HUES64 (cell line): ENCODE data around the gene EHD4.

ENCODE experiments used
- H3K27ac ChIP-seq: 2 replicates; pipeline ENCODE4 v1.7.0; 2013; ENCODE audit warnings: low read depth, low read length, inconsistent platforms
- H3K27me3 ChIP-seq: 2 replicates; pipeline ENCODE4 v1.6.1; 2013; ENCODE audit warnings: mild to moderate bottlenecking, low read length; ENCODE audit not compliant: insufficient read depth
- H3K36me3 ChIP-seq: 2 replicates; pipeline ENCODE4 v1.6.1; 2013; ENCODE audit warnings: mild to moderate bottlenecking, low read length; ENCODE audit not compliant: insufficient read depth
- H3K4me1 ChIP-seq: 2 replicates; pipeline ENCODE4 v1.6.1; 2013; ENCODE audit warnings: mild to moderate bottlenecking, low read length, moderate library complexity; ENCODE audit not compliant: insufficient read depth
- H3K4me3 ChIP-seq: 2 replicates; pipeline ENCODE4 v1.5.1; 2013; ENCODE audit warnings: mild to moderate bottlenecking, low read length, moderate library complexity
- H3K9ac ChIP-seq: 2 replicates; pipeline ENCODE4 v1.6.1; 2013; ENCODE audit warnings: mild to moderate bottlenecking, low read depth, low read length
- H3K9me3 ChIP-seq: 2 replicates; pipeline ENCODE4 v1.6.1; 2013; ENCODE audit warnings: low read depth, low read length; ENCODE audit not compliant: insufficient read depth
- WGBS: fragments of 150-250, 120-280 bp; methylation state at CpG from one replicate; pipeline ENCODE4 v1.1.7; 2013; ENCODE audit warnings: missing lambda C conversion rate; 5-methylcytosine and 5-hydroxymethylcytosine counted together

Gene EHD4

DNA sequence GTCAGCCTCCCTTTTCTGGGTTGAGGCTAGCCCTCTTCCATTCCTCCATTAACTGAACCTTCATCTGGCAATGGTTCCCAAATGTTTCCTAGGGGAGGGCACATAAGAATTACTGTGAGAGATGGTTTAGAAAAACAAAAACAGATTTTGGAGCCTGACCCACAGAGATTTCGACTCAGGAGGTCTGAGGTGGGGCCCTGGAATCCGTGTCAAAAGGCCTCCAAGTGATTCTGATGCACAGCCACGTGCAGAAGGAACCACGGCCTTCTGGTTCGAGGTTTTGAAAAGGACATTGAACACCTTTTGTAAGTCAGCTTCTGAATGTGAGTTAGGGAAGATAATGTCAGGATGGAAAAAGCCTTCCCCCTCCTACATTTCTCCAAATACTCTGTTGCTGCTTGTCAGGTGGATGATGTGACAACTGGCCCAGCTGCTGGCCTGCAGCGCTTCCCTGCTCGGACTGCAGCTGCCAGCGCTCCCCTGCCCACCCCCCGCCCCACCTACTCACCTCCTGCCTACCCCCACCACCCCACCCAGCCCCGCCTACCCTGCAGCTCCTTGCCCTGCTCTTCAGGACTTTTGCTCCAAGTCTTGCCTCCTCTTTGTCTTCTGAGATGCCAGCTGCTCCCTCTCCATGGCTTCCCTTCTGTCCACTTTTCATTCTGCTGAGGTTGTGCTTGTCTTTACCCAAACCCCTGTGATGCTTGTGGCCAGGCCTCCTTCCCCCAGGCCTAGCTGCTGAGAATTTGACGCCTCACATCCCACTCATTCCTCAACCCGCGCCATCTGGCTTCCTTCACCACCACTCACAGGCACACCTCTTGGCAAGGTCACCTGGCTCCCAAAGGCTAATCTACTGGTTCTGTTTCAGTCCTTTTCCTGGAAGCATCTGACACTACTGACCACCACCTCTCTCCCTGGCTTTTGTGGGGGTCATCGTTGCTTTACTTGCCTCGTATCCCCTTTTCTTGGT, 6.6 kb downstream of the EHD4 start:
- Histone ChIP-seq H3K4me1 (peaks cover 9% of the 10 kb centered on the region; the same call in 1 of the 2 replicates), H3K27ac (no peak overlapping the region), H3K4me3 (no peak overlapping the region), H3K27me3 (no peaks in the 10 kb centered on the region), H3K36me3 (peaks cover 4% of the 10 kb centered on the region; the same call in 1 of the 2 replicates), H3K9me3 (no peaks in the 10 kb centered on the region), H3K9ac (no peak overlapping the region)
- 84% methylated on average over 14 of the region's 15 CpGs for WGBS

DNA sequence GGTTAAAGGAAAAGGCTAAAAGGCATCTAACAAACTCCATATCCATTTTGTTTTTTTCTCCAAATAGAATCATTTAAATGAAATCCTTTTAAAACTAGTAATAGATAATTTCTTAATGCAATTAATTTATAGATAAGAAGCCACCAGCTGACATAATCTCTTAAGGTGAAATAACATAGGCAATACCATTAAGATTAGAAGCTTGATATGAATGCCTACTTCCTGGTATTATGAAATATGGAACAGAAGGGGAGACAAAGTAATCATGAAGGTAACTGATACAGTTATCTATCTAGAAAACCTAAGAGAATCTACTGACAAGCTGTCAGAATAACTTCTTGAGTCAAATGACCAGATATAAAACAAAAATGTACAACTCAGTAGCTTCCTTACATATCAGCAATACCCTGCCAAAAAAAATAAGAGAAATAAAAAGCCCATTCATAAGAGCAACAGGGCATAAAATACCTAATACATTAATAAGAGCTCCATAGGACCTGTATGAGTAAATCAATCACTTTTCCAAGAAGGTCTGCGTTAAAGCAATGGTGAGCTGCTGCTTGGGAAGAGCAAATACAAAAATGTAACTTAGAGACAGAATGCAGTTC, 10.7 kb downstream of the EHD4 start:
- 88% methylated on average over 1 of the region's 1 CpG for WGBS
- Histone ChIP-seq H3K9me3 (no peaks in the 10 kb centered on the region), H3K4me3 (no peak overlapping the region), H3K9ac (no peak overlapping the region), H3K27me3 (no peaks in the 10 kb centered on the region), H3K27ac (no peak overlapping the region), H3K4me1 (no peaks in the 10 kb centered on the region), H3K36me3 (peaks cover 4% of the 10 kb centered on the region; the same call in 1 of the 2 replicates)

DNA sequence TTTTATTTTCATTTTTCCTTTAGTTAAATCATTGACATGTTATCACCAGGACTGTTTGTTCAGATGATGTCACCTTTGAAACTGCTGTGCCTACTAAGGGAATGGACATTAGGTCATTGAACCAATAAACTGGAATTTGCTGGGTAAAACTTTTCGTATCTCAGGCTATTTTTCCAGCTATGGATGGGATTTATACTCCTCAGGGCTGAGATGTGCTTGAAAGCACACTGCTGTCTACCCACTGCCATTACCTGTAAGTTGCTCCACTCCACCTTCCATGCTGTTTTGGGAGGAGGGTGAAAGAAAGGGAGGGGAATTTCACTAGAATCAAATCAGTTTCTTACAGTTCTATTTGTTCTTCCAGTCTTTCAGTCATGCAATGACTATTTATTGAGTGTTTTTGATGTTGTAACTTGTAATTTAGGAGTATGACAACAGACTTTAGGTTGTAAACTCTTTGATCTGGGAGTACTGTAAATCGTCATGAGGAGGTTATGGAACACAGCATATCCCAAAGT, 11.3 kb downstream of the EHD4 start:
- Histone ChIP-seq H3K9ac (no peak overlapping the region), H3K27ac (no peak overlapping the region), H3K9me3 (no peaks in the 10 kb centered on the region), H3K4me1 (no peaks in the 10 kb centered on the region), H3K4me3 (no peak overlapping the region), H3K27me3 (no peaks in the 10 kb centered on the region), H3K36me3 (peaks cover 4% of the 10 kb centered on the region; the same call in 1 of the 2 replicates)
- 95% methylated on average over 2 of the region's 2 CpGs for WGBS

DNA sequence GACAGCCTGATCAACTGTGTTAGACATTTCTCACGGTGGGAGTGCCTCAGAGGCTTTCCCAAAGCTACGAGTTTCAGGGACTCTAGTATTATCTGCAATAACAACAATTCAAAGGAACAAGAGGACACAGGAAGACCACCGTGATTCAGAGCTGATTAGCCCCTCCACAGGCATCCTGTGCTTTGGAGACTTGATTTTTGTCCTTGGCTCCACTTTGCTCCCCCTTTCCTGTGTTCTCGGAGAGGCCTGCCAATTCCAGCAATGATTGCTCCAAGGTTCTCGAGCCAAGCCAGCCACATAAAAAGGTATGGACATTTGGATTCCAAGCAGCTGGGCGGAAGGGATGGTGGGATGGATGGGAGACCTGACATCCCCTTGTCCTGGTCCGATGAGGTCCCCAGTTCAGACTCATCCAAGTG, 14.3 kb downstream of the EHD4 start:
- WGBS = 91% methylated on average over 7 of the region's 7 CpGs
- Histone ChIP-seq H3K27ac (no peak overlapping the region), H3K4me3 (no peak overlapping the region), H3K9me3 (no peaks in the 10 kb centered on the region), H3K36me3 (peaks cover 14% of the 10 kb centered on the region), H3K9ac (no peak overlapping the region), H3K27me3 (no peaks in the 10 kb centered on the region), H3K4me1 (no peaks in the 10 kb centered on the region)

DNA sequence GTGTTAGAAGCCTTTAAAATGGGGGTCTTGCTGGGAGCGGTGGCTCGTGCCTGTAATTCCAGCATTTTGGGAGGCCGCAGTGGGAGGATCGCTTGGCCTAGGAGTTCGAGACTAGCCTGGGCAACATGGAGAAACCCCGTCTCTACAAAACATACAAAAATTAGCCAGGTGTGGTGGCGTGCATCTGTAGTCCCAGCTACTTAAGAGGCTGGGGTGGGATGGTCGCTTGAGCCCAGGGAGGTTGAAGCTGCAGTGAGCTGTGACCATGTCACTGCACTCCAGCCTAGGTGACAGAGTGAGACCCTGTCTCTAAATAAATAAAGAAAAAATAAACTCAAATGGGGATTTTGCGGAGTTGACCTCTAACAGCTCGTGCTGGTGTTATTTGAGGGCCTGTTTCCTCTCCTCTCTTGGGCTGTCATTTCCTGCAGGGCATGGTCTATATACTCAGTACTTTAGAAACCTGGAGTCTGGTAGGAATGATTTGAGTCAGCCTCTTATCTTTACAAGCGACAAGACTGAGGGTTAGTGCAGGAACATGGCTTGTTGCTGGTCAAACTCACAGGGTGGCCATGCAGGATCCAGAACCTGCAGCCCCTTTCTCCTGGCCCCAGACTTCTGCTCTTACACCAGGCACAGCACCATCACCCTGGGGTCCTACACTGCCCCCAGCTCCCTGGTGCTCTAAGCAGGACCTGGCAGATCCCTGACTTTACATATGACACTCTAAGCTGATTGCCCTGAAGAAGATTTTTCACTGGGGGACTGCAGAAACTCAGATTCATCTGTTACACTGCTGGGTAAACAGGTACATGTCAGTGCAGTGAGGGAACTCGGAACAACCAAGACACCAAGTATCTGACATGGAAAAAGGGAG, 15.1 kb downstream of the EHD4 start:
- Histone ChIP-seq H3K27ac (no peak overlapping the region), H3K36me3 (peaks cover 20% of the 10 kb centered on the region), H3K4me1 (no peaks in the 10 kb centered on the region), H3K9me3 (no peaks in the 10 kb centered on the region), H3K27me3 (no peaks in the 10 kb centered on the region), H3K9ac (no peak overlapping the region), H3K4me3 (no peak overlapping the region)
- WGBS = 91% methylated on average over 12 of the region's 12 CpGs

DNA sequence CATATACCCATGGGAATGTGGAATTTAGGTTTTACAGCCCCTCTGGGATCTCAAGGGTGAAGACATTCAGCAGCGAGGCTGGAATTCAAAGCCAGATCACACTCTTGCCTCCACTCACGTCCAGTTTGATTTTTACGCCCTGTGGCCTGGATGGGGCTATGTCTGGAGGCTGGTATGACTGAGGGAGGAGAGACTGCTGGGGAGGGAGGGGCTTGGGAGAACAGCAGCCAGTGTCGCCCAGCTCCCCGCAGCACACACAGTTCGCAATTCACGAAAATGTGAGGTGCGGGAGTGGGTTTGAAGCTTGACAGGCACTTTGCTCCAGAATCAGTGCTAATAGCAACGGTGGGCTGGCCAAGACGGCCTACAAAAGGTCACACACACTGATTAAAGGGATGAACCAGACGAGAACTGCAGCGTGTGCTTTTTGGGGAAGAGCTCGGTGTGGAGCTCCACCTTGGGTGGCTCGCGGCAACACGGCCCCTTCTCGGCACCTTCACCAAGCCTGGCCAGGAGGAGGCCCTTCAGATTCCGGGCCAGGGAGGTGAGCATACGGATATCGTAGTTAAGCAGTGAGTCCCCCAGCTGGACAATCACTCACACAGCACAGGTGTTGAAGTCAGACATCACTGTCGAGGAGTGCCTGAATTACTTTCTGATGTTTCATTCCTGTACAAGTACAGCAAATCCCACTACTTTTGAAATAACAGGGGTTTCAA, 16.4 kb downstream of the EHD4 start:
- H3K36me3 ChIP-seq = peaks cover 27% of the 10 kb centered on the region
- 87% methylated on average over 21 of the region's 21 CpGs for WGBS
- H3K27me3 ChIP-seq = no peaks in the 10 kb centered on the region
- H3K9me3 ChIP-seq = no peaks in the 10 kb centered on the region
- no peak overlapping the region for H3K4me3 ChIP-seq
- H3K4me1 ChIP-seq = no peaks in the 10 kb centered on the region
- no peak overlapping the region for H3K9ac ChIP-seq
- no peak overlapping the region for H3K27ac ChIP-seq

DNA sequence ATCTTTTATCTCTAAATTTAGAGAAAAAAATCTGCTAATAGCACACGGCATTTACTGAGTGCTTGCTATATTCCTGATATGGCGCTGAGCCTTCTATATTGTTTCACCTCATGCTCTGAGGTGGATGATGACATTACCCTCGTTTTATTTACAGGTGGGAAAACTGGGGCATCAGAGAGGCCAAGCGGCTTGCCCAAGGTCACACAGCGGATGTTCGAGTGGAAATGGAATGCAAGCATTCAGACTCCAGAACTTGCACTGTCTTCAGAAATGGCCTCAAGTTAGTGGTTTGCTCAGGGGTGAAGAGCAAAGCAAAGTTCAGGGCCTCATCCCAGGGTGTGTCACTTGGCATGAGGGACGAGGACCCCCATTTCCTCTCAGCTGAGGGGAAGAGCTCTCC, 17.3 kb downstream of the EHD4 start:
- 97% methylated on average over 7 of the region's 7 CpGs for WGBS
- H3K27me3 ChIP-seq = no peaks in the 10 kb centered on the region
- H3K4me3 ChIP-seq = no peak overlapping the region

DNA sequence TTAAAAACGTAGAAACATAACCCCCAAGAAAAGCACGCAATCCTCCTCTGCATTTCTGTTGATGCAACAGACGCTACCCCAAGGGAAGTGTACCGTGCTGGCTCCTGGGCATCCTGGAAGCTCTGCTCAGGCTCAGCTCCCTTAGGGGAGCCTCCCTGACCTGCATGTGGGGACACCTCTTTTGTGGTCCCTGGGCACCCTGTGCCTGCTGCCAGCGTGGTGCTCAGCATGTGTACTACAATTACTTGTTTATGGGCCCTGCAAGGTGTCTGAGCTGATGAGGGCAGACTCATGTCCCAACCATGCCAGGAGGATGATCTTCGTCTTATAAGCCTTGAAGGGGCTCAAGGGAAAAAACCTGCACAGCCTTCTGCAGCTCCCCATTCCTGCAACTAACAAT, 18.3 kb downstream of the EHD4 start:
- Histone ChIP-seq H3K27ac (no peak overlapping the region), H3K9ac (no peak overlapping the region), H3K36me3 (peaks cover 25% of the 10 kb centered on the region), H3K9me3 (no peaks in the 10 kb centered on the region), H3K4me1 (peaks cover 10% of the 10 kb centered on the region; the same call in 1 of the 2 replicates), H3K27me3 (no peaks in the 10 kb centered on the region), H3K4me3 (no peak overlapping the region)
- WGBS = 93% methylated on average over 6 of the region's 6 CpGs

More for the DNA sequence above, 17.3 kb downstream of the EHD4 start:
- Histone ChIP-seq H3K9me3 (no peaks in the 10 kb centered on the region), H3K4me1 (peaks cover 4% of the 10 kb centered on the region; the same call in 1 of the 2 replicates), H3K36me3 (peaks cover 25% of the 10 kb centered on the region), H3K9ac (no peak overlapping the region), H3K27ac (no peak overlapping the region)

DNA sequence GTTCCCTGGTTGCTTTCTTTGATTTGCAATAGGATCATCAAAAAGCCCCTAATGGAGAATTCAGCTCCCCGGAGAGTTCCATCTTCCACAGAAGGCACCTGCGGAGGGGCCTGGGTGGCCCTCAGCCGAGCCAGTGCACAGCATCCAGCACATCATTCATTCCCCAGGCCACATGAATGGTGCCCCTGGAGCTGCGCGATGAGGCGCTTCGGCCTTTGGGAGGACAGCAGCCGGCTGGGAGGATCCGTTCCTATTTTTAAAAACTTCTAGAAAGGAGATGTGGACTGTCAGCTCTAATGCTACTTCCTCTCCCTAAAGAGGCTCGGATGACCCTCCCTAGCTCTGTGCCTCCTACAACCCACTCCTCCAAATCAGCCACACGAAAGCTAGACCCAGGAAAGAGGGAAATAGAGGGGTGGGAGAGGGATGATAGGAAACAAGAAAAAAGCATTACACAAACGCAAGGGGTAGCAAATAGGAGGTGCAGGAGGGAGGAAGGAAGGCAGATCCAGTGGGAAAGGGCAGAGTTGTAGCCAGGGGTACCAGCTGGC, 20.3 kb downstream of the EHD4 start:
- WGBS = 96% methylated on average over 11 of the region's 12 CpGs
- Histone ChIP-seq H3K9me3 (no peaks in the 10 kb centered on the region), H3K4me3 (no peak overlapping the region), H3K36me3 (peaks cover 25% of the 10 kb centered on the region), H3K4me1 (peaks cover 10% of the 10 kb centered on the region; the same call in 1 of the 2 replicates), H3K27me3 (no peaks in the 10 kb centered on the region), H3K27ac (no peak overlapping the region), H3K9ac (no peak overlapping the region)

DNA sequence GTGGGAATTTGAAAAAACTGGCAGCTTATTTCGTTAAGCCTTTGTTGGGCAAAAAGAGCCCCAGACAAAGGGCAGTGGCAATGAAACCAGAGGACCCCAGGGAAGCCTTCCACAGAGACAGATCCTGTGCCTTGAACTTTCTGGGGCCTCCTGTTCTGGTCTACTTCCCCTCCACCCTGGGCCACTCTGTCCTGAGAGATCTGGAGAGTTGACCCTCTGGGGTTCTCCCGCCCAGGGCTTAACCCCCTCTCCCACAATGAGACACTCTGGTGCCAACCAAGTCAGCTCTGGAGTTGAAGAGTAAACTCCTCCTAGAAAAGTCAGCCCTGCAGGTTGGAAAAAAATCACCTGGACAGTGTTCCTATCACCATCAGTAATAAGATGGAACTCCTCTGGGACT, 20.8 kb downstream of the EHD4 start:
- Histone ChIP-seq H3K9me3 (no peaks in the 10 kb centered on the region), H3K4me3 (no peak overlapping the region), H3K4me1 (peaks cover 10% of the 10 kb centered on the region; the same call in 1 of the 2 replicates), H3K36me3 (peaks cover 25% of the 10 kb centered on the region), H3K9ac (no peak overlapping the region), H3K27me3 (no peaks in the 10 kb centered on the region), H3K27ac (no peak overlapping the region)
- WGBS = 44% methylated on average over 2 of the region's 2 CpGs
